ENCODE data around the gene KXD1. TPM values are rescaled to one million over a fixed set of nuclear protein-coding genes. Genes with fewer than 3 reads are reported as not detected.
"Not testable (repeated sequence)": the region's sequence is repeated elsewhere in the genome, so short reads cannot be mapped to it uniquely, and the experiment has no call there.

Gene KXD1
- total RNA-seq, 1 donor from 2014 or later: 43.9 TPM

DNA sequence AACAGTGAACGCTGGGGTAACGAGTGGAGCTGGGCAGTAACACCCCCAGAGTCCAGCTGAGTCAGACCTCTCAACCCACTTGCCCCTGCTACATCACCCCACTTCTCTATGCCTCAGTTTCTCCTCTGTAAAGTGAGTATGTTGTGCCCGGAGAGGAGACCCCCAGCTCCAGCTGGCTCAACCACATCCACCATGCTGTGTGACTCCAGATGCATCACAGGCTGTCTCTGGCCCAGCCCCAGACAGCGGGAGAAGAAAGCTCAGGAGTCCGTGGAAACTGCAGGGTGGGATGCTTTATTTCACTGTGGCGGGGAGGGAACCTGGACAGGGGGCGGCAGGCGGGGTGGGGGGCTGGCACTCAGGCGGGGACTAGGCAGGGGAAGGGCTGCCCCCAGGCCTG, 26.2 kb upstream of the KXD1 start:
- no peak for DNase-seq
- intact Hi-C loops (cut with micrococcal nuclease): no loop called here
- no peak for ATAC-seq

DNA sequence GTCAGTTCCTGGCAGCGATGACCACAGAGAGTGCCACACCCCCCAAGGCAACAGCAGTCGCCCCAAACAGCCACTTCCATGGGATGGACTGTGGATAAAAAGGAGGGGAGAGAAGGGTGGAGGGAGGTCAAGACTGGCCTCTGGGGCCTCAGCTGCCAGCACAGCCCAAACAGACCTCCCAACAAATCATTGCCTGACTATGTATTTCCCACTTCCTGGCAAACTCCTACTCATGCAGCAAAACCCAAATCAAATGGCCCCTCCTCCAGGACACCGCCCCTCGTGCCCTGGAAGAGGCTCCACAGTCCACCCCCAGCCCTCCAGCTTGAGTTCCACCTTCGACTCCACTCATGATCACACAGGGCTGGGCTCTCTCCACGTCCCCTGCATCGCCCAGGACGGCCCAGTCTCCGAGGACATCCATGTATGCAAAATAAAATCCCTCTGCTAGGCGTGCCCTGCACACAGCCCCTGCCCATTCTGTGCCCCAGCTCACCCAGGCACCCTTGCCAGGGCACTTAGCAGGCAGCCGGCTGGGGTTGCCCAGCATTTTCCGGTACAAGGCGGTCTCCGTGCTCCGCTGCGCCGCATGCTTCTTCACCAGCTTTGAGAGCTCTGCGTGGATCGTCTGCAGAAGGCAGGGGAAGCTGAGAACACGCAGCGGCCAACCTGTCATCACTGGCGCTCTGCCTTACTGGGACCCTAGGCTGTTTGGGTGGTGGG, 25.3 kb upstream of the KXD1 start:
- ATAC-seq (no peak), DNase-seq (no peak)
- intact Hi-C loops (cut with micrococcal nuclease): no loop called here

DNA sequence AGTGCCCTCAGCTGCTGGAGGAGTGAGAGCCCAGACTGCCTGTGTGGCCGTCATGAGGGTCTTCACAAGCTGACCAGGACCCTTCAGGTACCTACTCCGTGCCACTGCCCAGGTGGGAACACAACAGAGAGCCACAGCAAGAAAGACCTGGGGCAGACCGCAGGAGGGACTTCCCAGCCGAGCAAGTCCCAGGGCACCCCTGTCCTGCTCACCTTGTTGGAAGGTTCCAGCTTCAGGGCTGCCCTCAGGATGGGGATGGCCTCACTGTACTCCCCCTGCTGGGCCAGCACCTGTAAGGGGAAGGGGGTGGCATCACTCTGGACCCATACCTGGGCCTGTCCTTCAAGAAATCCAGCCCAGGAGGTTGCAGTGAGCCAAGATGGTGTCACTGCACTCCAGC, 24.6 kb upstream of the KXD1 start:
- intact Hi-C loops (cut with micrococcal nuclease): no loop called here
- no peak for ATAC-seq
- DNase-seq: no peak

DNA sequence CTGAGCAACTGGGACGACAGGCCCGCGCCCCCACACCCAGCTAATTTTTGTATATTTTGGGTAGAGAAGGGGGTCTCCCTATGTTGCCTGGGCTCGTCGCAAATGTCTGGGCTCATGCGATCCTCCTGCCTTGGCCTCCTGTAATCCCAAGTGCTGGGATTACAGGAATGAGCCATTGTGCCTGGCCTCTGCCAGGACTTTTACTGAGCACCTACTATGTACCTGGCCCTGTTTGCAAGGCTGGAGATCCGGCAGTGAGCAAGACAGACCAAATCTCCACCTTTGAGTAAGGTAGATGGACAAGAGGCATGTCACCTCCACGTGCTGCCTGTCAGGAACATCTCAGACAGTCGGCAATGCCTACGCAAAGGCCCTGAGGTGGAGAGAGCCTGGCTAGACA, 21.2 kb upstream of the KXD1 start:
- intact Hi-C loops (cut with micrococcal nuclease): no loop called here
- DNase-seq (no peak), ATAC-seq (no peak)

DNA sequence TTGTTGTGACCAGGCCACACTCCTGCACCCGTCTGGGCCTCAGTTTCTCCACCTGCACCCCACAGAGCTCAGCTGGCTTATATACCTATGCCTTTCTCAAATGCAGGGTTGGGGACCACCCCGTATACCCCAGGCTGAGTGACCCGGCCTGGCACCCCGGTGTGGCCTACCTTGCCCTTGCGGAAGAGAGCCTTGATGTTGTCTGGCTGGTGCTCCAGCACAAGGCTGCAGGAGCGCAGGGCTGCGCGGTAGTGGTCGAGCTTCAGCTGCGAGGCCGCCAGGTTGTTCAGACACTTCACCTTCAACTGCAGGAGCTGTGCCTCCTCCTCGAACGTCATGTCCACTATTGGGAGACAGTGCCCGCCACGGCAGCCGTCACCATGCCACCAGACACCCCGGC, 20.2 kb upstream of the KXD1 start:
- no peak for ATAC-seq
- intact Hi-C loops (cut with micrococcal nuclease): no loop called here
- DNase-seq: no peak

GRCh38 chr19:18538115-18538514, 19.6 kb upstream of the KXD1 start:
- DNase-seq: no peak
- no peak for ATAC-seq
- intact Hi-C loops (cut with micrococcal nuclease): no loop called here

- intact Hi-C loops (cut with micrococcal nuclease): no loop called here
- DNase-seq: no peak
- ATAC-seq: no peak
Observed at GRCh38 chr19:18539372-18539771, 18.3 kb upstream of the KXD1 start.

DNA sequence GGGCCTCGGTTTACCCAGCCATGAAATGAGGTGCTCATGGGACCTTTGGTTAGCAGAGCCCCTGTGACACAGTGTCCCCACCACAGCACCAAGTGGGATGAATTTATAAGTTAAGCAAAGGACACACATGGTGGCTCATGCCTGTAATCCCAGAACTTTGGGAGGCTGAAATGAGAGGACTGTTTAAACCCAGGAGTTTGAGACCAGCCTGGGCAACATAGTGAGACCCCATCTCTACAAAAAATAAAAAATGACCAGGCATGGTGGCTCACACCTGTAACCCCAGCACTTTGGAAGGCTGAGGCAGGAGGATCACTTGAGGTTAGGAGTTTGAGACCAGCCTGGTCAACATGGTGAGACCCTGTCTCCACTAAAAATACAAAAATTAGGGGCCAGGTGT, 17.5 kb upstream of the KXD1 start:
- DNase-seq; ATAC-seq; intact Hi-C loops (cut with micrococcal nuclease): not testable (repeated sequence)

DNA sequence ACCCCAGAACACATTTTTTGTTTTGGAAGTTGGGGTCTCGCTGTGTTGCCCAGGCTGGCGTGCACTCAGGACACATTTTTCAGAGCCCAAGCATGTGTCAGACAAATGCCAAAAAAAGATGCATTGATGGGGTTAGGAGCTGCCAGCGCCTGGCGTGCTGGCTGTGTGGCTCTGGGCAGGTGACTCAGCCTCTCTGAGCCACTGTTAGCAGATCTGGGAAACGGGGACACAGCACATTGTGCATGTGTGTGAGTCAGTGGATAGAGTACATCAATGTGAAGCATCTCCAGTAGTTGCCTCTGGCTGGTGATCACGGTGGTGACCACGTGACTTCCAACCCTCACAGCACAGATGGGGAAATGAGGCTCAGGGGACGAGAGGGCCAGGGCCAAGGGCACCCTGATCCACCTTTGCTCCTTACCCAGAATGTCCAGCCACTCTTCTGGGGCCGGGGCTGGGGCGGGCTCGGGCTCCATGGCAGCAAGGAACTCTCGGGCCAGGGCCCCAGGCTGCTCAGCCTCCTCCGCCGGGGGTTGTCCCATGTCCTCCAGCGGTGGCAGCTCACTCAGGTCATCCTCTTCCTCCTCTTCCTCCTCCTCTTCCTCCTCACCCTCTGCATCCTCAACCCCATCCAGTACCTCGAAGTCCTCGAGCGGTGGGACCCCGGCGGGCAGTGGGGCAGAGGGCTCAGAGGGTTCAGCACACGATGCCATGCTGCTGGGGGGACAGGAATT, 16.2 kb upstream of the KXD1 start:
- no peak for DNase-seq
- intact Hi-C loops (cut with micrococcal nuclease): no loop called here
- ATAC-seq: no peak

DNA sequence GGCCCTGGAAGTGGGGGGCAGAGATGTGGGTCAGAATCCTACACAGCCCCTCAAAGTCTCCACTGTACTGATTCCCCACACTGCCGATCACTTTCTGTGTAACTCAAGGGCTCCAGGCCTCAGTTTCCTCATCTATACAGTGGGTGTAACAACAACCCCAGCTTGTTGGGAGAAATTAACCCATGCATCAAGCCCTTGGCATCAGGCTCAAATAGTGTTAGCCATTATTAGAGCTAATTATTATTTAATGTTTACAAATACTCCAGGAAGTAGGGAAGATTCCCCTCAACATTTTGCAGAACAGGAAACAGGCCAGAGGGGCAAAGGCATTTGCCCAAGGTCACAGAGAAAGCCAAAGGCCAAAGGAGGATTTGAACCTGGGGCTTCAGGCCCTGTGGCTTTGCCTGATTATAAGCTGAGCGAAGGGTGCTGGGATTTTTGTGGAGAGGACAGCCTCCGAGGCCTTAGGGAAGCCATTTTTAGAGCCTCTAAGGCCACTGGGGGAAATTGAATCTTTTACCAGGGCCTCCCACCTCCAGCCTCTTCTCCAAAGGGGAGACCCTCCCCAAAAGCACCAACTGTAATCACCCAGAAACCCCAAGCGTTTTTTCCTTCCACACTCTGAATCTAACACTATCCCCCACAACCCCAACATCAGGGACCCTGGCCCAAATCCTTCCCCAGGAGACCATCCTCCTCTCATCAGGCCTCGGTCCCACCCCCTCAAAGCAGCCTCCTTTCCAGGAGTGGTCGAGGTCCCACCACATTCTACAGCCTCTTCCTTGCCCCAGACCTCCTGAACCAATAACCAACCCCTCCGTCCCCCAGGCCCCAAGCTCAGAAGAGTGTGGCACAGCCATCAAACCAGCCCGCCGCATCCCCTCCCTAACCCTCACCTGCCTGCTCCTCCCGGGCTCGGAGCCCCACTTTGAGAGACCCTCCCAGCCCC, 15.4 kb upstream of the KXD1 start:
- ATAC-seq: peak; percentile 3
- intact Hi-C loops (cut with micrococcal nuclease): no loop called here

GRCh38 chr19:18542941-18543813, 14.5 kb upstream of the KXD1 start, which contains the start of gene FKBP8:
FKBP8 (minus strand) TSS chr19:18543573; CDS start chr19:18541970, 1,603 bp downstream.
- intact Hi-C loops (cut with micrococcal nuclease): no loop called here
- ATAC-seq (peak; percentile 98), DNase-seq (peak; percentile 98)

More for the DNA sequence above, 15.4 kb upstream of the KXD1 start:
- no peak for DNase-seq

GRCh38 chr19:18543814-18544475, 13.7 kb upstream of the KXD1 start:
- intact Hi-C loops (cut with micrococcal nuclease): no loop called here
- DNase-seq: peak; percentile 53
- ATAC-seq: peak; percentile 56

DNA sequence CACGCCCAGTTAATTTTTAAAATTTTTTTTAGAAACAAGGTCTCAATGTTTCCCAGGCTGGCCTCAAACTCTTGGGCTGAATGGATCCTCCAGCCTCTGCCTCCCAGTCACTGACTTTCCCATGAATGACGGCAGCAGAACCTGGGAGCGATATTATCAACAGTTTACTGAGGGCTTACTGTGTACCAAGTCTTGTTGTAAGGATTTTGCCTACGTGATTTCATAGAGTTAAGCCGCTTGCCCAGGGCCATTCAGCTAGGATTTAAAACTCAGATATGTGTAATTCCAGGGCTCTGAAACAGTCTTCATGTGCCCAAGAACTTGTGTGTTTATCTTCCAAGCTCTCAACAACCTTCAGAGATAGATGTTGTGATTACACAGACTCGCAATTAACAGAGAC, 6.0 kb upstream of the KXD1 start:
- intact Hi-C loops (cut with micrococcal nuclease): no loop called here
- ATAC-seq (no peak), DNase-seq (no peak)

DNA sequence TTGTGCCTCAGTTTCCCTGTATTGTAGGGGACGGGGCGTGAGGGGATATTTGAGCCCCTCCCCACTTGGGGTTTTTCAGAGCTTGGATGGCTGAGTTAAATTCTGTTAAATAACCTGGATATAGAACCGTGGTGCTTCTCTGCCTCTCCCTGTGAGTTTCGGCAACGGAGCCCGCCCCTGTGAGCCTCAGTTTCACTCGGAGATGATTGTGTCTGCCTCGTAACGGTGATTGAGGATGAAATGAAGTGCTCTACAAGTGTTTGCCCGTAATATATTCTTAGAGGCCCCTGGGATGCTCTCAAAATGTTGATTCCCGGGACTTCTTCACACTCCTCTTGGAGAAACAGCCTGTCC, 509 bp downstream of the KXD1 start:
- intact Hi-C loops (cut with micrococcal nuclease): no loop called here
- DNase-seq (no peak), ATAC-seq (no peak)

DNA sequence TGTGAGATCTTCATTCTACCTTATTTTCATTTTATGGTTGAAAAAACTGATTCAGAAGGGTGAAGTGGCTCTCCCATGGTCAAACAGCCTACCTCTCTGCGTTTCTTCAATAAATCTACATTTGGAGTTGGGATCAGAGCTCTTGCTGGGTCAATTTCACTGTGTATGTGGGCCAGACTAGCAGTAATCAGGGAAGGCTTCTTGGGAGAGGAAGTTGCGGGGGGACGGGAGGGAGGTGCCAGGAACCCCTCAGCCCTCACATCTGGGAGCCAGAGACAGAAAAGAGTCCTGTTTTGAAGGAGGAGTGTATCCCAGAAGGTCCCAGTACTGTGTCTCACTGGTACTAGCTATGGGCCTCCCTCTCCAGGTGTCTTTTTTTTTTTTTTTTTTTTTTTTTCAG, 934 bp downstream of the KXD1 start:
- DNase-seq: no peak
- no peak for ATAC-seq
- intact Hi-C loops (cut with micrococcal nuclease): no loop called here

- intact Hi-C loops (cut with micrococcal nuclease): no loop called here
- no peak for DNase-seq
- ATAC-seq: no peak
Observed at GRCh38 chr19:18559685-18560084, 2.0 kb downstream of the KXD1 start.

DNA sequence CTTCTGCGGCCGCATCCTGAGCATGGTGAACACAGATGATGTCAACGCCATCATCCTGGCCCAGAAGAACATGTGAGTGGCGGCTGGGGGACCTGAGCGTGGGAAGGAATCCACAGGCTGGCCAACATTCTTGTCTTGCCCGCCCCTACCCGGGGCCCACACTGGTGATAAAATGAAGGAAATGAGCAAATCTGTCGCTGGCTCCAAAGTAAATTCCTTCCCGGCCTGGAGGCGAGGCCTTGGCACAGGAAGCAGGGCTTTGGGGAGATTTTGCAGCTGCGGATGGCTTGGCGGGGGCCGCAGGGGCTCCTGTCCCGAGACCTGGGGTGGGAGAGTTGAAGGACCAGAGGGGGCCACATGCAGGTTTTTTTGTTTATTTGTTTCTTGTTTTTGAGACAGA, 4.4 kb downstream of the KXD1 start:
- ATAC-seq (peak; percentile 28), DNase-seq (peak; percentile 53)
- intact Hi-C loops (cut with micrococcal nuclease): no loop called here

DNA sequence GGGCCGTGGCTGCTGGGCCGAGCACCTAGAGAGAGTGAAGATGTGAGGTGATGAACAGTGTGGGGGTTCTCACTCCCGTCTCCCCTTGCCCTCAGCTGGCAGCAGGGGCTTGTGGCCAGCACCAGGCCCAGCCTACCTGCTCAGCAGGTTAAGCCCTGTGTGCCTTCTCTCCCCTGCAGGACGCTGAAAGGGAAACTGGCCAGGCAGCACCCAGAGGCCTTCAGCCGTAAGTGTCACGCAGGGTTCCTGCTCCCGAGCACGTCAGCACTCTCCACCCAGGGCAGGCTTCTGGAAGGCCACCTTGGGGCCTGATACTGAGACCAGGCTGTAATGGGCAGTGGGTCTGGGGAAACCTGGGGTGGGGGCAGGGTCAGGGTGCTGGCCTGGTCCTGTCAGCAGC, 9.3 kb downstream of the KXD1 start:
- DNase-seq: no peak
- intact Hi-C loops (cut with micrococcal nuclease): no loop called here

More for the DNA sequence above, 9.3 kb downstream of the KXD1 start:
- ATAC-seq: no peak
